SK-N-SH (cell line): Measurements from ENCODE around the gene OR7D2. TPM values are rescaled to one million over a fixed set of nuclear protein-coding genes. Genes with fewer than 3 reads are reported as not detected.

Experiments used
- CTCF ChIA-PET: fragments of 300-600, 350-600 bp; formaldehyde crosslinking; extraction: SDS; loops from one replicate; lab custom pipeline; 2021; lab: Yijun Ruan, JAX
- POLR2A ChIA-PET: fragments of 350-600 bp; sonication (Branson Sonifier 250); formaldehyde crosslinking; extraction: SDS; loops from one replicate; lab custom pipeline; 2020; ENCODE audit warnings: antibody characterized with exemption, inconsistent platforms; lab: Yijun Ruan, JAX
- DNase-seq: peaks from one replicate; pipeline ENCODE4 v3.0.0; 2012
- H2AFZ ChIP-seq: fragments of 200-600 bp; sonication (generic); 2 replicates; pipeline ENCODE4 v1.8.1; 2016; ENCODE audit warnings: antibody characterized with exemption, mild to moderate bottlenecking, low read depth
- H3F3A ChIP-seq: fragments of 200-600 bp; sonication (generic); replicated peaks from 2 replicates; pipeline ENCODE3; 2016; ENCODE audit warnings: antibody characterized with exemption, mild to moderate bottlenecking; ENCODE audit not compliant: insufficient read depth
- H3K27ac ChIP-seq, 2 experiments: fragments of 200-500 bp in 1 of 2; fragments of 200-600 bp in 1 of 2; sonication (Bioruptor generic) in 1 of 2; sonication (generic), shearing (Covaris generic) in 1 of 2; 2 replicates each; pipeline versions ENCODE4 v1.5.1 to v1.6.1; 2014 to 2016; ENCODE audit warnings: low read depth in 2 of 2, inconsistent platforms in 1 of 2, low read length in 1 of 2, mild to moderate bottlenecking in 1 of 2, mixed read lengths in 1 of 2
- H3K27me3 ChIP-seq: fragments of 200-600 bp; sonication (generic), shearing (Covaris generic); 2 replicates; pipeline ENCODE4 v1.6.1; 2016; ENCODE audit warnings: mixed run types; ENCODE audit not compliant: insufficient read depth
- H3K36me3 ChIP-seq, 2 experiments: fragments of 200-500 bp in 1 of 2; fragments of 200-600 bp in 1 of 2; sonication (Bioruptor generic) in 1 of 2; sonication (generic) in 1 of 2; replicated peaks in 1 of 2; 2 replicates each; pipeline versions ENCODE3 to v1.5.1; 2014 to 2016; ENCODE audit warnings: low read length in 1 of 2, mild to moderate bottlenecking in 1 of 2; ENCODE audit not compliant: insufficient read depth in 2 of 2, control insufficient read depth in 1 of 2
- H3K4me1 ChIP-seq, 2 experiments: fragments of 200-500 bp in 1 of 2; fragments of 200-600 bp in 1 of 2; sonication (Bioruptor generic) in 1 of 2; sonication (generic), shearing (Covaris generic) in 1 of 2; 2 replicates each; pipeline versions ENCODE4 v1.5.1 to v1.6.1; 2014 to 2016; ENCODE audit warnings: low read depth in 1 of 2, low read length in 1 of 2, mixed run types in 1 of 2; ENCODE audit not compliant: insufficient read depth in 2 of 2, control insufficient read depth in 1 of 2
- H3K4me2 ChIP-seq: fragments of 200-600 bp; sonication (generic), shearing (Covaris generic); 2 replicates; pipeline ENCODE4 v1.6.1; 2017; ENCODE audit warnings: mixed run types
- H3K4me3 ChIP-seq, 2 experiments: fragments of 200-500 bp in 1 of 2; fragments of 200-600 bp in 1 of 2; sonication (Bioruptor generic) in 1 of 2; sonication (generic), shearing (Covaris generic) in 1 of 2; 2 replicates each; pipeline versions ENCODE4 v1.5.1 to v1.8.1; 2014 to 2016; ENCODE audit warnings: low read depth in 2 of 2, inconsistent platforms in 1 of 2, low read length in 1 of 2, mild to moderate bottlenecking in 1 of 2, mixed read lengths in 1 of 2, moderate library complexity in 1 of 2
- H3K79me2 ChIP-seq: fragments of 200-600 bp; sonication (generic); 2 replicates; pipeline ENCODE4 v1.8.1; 2017; ENCODE audit warnings: mild to moderate bottlenecking; ENCODE audit not compliant: insufficient read depth
- H3K9ac ChIP-seq: fragments of 200-600 bp; sonication (generic); 2 replicates; pipeline ENCODE4 v1.6.1; 2017; ENCODE audit warnings: mixed run types
- H3K9me2 ChIP-seq: fragments of 200-600 bp; sonication (generic); 2 replicates; pipeline ENCODE4 v1.6.1; 2017; ENCODE audit warnings: mixed run types
- H3K9me3 ChIP-seq: fragments of 200-600 bp; sonication (generic); 2 replicates; pipeline ENCODE4 v1.6.1; 2017; ENCODE audit warnings: mixed run types, mild to moderate bottlenecking, moderate library complexity
- H4K20me1 ChIP-seq: fragments of 200-600 bp; sonication (generic); 2 replicates; pipeline ENCODE4 v1.6.1; 2017; ENCODE audit warnings: mild to moderate bottlenecking, mixed run types; ENCODE audit not compliant: insufficient read depth
- CHD2 ChIP-seq: fragments of 150-350 bp; IDR thresholded peaks from 2 replicates; pipeline ENCODE4 v1.6.1; 2018; ENCODE audit warnings: low read length; ENCODE audit not compliant: partially characterized antibody
- ELF1 ChIP-seq: IDR thresholded peaks from 2 replicates; pipeline ENCODE4 v1.4.0; 2012
- EZH2phosphoT487 ChIP-seq: fragments of 200-600 bp; sonication (generic); IDR thresholded peaks from 2 replicates; pipeline ENCODE4 v1.6.1; 2017; ENCODE audit warnings: low read depth, mixed run types, mild to moderate bottlenecking, antibody characterized with exemption, moderate library complexity, borderline replicate concordance
- FOSL2 ChIP-seq: IDR thresholded peaks from 2 replicates; pipeline ENCODE4 v1.4.0; 2012; ENCODE audit warnings: low read depth, mild to moderate bottlenecking, moderate library complexity, borderline replicate concordance
- GABPA ChIP-seq: IDR thresholded peaks from 2 replicates; pipeline ENCODE4 v1.4.0; 2012; ENCODE audit warnings: low read depth, mild to moderate bottlenecking
- GATA2 ChIP-seq: sonication (generic); formaldehyde crosslinking; IDR thresholded peaks from 2 replicates; pipeline ENCODE4 v1.5.0; 2020; ENCODE audit warnings: mild to moderate bottlenecking, missing genetic modification reagents
- JUND ChIP-seq: IDR thresholded peaks from 2 replicates; pipeline ENCODE4 v1.4.0; 2012
- NRF1 ChIP-seq: IDR thresholded peaks from 2 replicates; pipeline ENCODE4 v1.6.1; 2012; ENCODE audit warnings: low read depth, mild to moderate bottlenecking, low read length
- RCOR1 ChIP-seq: fragments of 150-350 bp; IDR thresholded peaks from 2 replicates; pipeline ENCODE4 v1.6.1; 2017; ENCODE audit warnings: antibody characterized with exemption, low read length
- REST ChIP-seq: IDR thresholded peaks from 2 replicates; pipeline ENCODE4 v1.6.1; 2012; ENCODE audit warnings: mild to moderate bottlenecking, low read depth, low read length, moderate library complexity
- SIN3A ChIP-seq: IDR thresholded peaks from 2 replicates; pipeline ENCODE4 v1.6.1; 2012; ENCODE audit warnings: low read depth, mild to moderate bottlenecking, low read length, moderate library complexity, borderline replicate concordance
- SMC3 ChIP-seq: IDR thresholded peaks from 2 replicates; pipeline ENCODE4 v1.6.1; 2012; ENCODE audit warnings: low read depth, low read length, improper control_type of control experiment
- TAF1 ChIP-seq: IDR thresholded peaks from 2 replicates; pipeline ENCODE4 v1.6.1; 2012; ENCODE audit warnings: low read depth, mild to moderate bottlenecking, low read length, moderate library complexity, borderline replicate concordance
- TCF12 ChIP-seq: IDR thresholded peaks from 2 replicates; pipeline ENCODE4 v1.4.0; 2012
- TEAD4 ChIP-seq: IDR thresholded peaks from 2 replicates; pipeline ENCODE4 v1.4.0; 2012; ENCODE audit warnings: mild to moderate bottlenecking, borderline replicate concordance; ENCODE audit not compliant: insufficient read depth
- USF2 ChIP-seq: fragments of 150-350 bp; IDR thresholded peaks from 2 replicates; pipeline ENCODE4 v1.6.1; 2017; ENCODE audit warnings: antibody characterized with exemption, low read length, low read depth, borderline replicate concordance
- YY1 ChIP-seq: IDR thresholded peaks from 2 replicates; pipeline ENCODE4 v1.4.0; 2012; ENCODE audit warnings: low read depth, mild to moderate bottlenecking
- WGBS: methylation state at CpG from one replicate; pipeline ENCODE4 v1.1.6; 2017; ENCODE audit warnings: low lambda C conversion rate; 5-methylcytosine and 5-hydroxymethylcytosine counted together
- polyA plus RNA-seq, 3 experiments: library from polyadenylated mRNA; depleted of rRNA; stranded (reverse); fragments of >200 nt; gene quantifications; 2 replicates each; pipeline ENCODE4 v1.2.3, GENCODE V29; 2012
- TF ChIP-seq, protein P1 (sequence below): fragments of 200-600 bp; sonication (generic); IDR thresholded peaks from 2 replicates; pipeline ENCODE4 v1.6.1; 2017; ENCODE audit warnings: antibody characterized with exemption, mild to moderate bottlenecking, moderate library complexity

OR7D2 gene
- polyA plus RNA-seq, 1 of the 3 experiments (the other 2 are of a cell fraction), result not detected

GRCh38 chr19:9132422-9132821 lies 46.4 kb upstream of the OR7D2 start:
- Histone ChIP-seq H4K20me1 (no peaks in the 10 kb centered on the region), H3K79me2 (no peaks in the 10 kb centered on the region), H3K4me1 (no peaks in the 10 kb centered on the region), H3K4me2 (no peak overlapping the region), H3K4me3 (no peak overlapping the region), H3F3A (no peaks in the 10 kb centered on the region), H3K9me2 (no peaks in the 10 kb centered on the region), H3K27ac (no peak overlapping the region), H3K27me3 (peaks cover 33% of the 10 kb centered on the region; the same call in 1 of the 2 replicates), H3K36me3 (no peaks in the 10 kb centered on the region), H2AFZ (no peak overlapping the region), H3K9me3 (no peaks in the 10 kb centered on the region), H3K9ac (no peak overlapping the region)
- WGBS, result 4% methylated on average over 5 of the region's 5 CpGs
- TF ChIP-seq YY1 (no peak), REST (no peak), TEAD4 (no peak), RCOR1 (no peak), TCF12 (no peak), GATA2 (CRISPR knock-in tag) (no peak), SMC3 (no peak), SIN3A (no peak)
- ChIA-PET POLR2A (no interaction called here), CTCF (no interaction called here)
- no peak for DNase-seq

- peak overlapping the region; percentile 97 for H3K9ac ChIP-seq
- H3K27me3 ChIP-seq, result peaks cover 8% of the 10 kb centered on the region; the same call in 1 of the 2 replicates
- H2AFZ ChIP-seq, result peak overlapping the region; percentile 99
- peak overlapping the region; percentile 72 for H3K4me2 ChIP-seq
- POLR2A ChIA-PET, result no interaction called here
- WGBS, result 8% methylated on average over 8 of the region's 8 CpGs
- no peaks in the 10 kb centered on the region; a peak in 2 of 4 replicates for H3K4me1 ChIP-seq
- no peak for DNase-seq
- CTCF ChIA-PET, result no interaction called here
- H3K79me2 ChIP-seq, result peaks cover 45% of the 10 kb centered on the region
- H3K9me2 ChIP-seq, result no peaks in the 10 kb centered on the region
- H4K20me1 ChIP-seq, result peaks cover 6% of the 10 kb centered on the region; the same call in 1 of the 2 replicates
- H3K4me3 ChIP-seq, result peak overlapping the region; percentile 84 to 94
- H3K27ac ChIP-seq, result peak overlapping the region; percentile 51 to 66; a peak in 1 of 4 replicates
- H3K36me3 ChIP-seq, result peaks cover 0 to 28% of the 10 kb centered on the region in 2 experiments
- peaks cover 13% of the 10 kb centered on the region for H3F3A ChIP-seq
- H3K9me3 ChIP-seq, result peaks cover 23% of the 10 kb centered on the region
- TF ChIP-seq EZH2phosphoT487, result no peak
- no peak for TF ChIP-seq CHD2
- TF ChIP-seq, protein P1, sequence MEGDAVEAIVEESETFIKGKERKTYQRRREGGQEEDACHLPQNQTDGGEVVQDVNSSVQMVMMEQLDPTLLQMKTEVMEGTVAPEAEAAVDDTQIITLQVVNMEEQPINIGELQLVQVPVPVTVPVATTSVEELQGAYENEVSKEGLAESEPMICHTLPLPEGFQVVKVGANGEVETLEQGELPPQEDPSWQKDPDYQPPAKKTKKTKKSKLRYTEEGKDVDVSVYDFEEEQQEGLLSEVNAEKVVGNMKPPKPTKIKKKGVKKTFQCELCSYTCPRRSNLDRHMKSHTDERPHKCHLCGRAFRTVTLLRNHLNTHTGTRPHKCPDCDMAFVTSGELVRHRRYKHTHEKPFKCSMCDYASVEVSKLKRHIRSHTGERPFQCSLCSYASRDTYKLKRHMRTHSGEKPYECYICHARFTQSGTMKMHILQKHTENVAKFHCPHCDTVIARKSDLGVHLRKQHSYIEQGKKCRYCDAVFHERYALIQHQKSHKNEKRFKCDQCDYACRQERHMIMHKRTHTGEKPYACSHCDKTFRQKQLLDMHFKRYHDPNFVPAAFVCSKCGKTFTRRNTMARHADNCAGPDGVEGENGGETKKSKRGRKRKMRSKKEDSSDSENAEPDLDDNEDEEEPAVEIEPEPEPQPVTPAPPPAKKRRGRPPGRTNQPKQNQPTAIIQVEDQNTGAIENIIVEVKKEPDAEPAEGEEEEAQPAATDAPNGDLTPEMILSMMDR, result no peak
- TF ChIP-seq USF2, result no peak
- TF ChIP-seq TEAD4, result no peak
- no peak for TF ChIP-seq ELF1
- TF ChIP-seq FOSL2, result no peak
- no peak for TF ChIP-seq TAF1
- no peak for TF ChIP-seq REST
- no peak for TF ChIP-seq JUND
- TF ChIP-seq GABPA, result no peak
- no peak for TF ChIP-seq NRF1
These were observed 39.1 kb upstream of the OR7D2 start for GRCh38 chr19:9139609-9140158.
